ENCODE results near the gene SH3PXD2A. TPM values are rescaled to one million over a fixed set of nuclear protein-coding genes. Genes with fewer than 3 reads are reported as not detected.

The SH3PXD2A gene
- polyA plus RNA-seq, 4 donors, result 2.2 to 28.3 (median 8.7) TPM

DNA sequence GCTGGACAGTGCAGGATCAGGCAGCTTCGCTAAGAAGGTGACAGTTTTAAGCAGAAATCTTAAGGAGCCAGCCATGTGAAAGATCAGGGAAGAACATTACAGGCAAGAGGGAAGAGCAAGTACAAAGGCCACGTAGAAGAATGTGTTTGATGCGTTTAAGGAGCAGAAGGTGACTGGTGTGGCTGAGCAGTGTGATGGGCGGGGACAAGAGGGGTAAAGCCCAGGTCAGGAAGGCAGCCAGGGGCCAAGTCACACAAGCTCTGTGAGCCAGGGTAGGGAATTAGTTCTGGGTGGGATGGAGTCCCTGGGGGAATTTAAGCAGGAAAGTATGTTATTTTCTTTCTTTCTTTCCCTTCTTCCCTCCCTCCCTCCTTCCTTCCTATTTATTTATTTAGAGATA is 166.9 kb downstream of the SH3PXD2A start:
- DNase-seq, result peak; percentile 84 to 91
- WGBS, 3 donors, result 13 to 56% (median 33%) methylated on average over 4 of the region's 4 CpGs

DNA sequence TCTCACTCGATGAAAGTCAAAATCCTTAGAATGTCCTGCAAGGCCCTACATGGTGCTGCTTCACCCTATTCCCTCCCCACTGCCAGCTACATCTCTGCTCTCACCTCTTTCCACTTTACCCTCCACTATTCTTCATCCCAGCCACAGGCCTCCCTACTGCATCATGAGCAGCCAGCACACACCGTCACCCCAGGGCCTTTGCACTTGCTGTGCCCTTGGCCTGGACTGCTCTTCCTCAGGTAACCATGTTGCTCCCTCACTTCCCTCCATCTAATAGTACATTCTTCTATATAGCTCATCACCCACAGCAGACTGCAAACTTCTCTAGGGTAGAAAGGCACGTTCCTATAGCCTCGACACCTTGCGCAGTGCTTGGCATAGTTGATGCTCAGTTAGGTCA is 167.7 kb downstream of the SH3PXD2A start:
- DNase-seq, result no peak
- WGBS, 3 donors, result 94 to 97% (median 96%) methylated on average over 5 of the region's 5 CpGs
- H3K27me3 ChIP-seq (ENCODE audit: control insufficient read depth in 3 of 3, insufficient read depth in 3 of 3, low read length in 3 of 3), result no peaks in the 10 kb centered on the region
- no peak for FAIRE-seq
- no peak overlapping the region for H3K4me3 ChIP-seq (ENCODE audit: low read depth in 1 of 3, low read length in 3 of 3)
- peaks cover 0 to 18% (median 0%) of the 10 kb centered on the region in 3 donors for H3K36me3 ChIP-seq (ENCODE audit: control insufficient read depth in 3 of 3, insufficient read depth in 2 of 3, low read depth in 1 of 3, low read length in 3 of 3)
- H3K27ac ChIP-seq (ENCODE audit: low read depth in 1 of 3, low read length in 2 of 3), result peak overlapping the region in 1 of 3 donors; percentile 26
- no peaks in the 10 kb centered on the region for H3K9me3 ChIP-seq (ENCODE audit: control insufficient read depth in 2 of 2, insufficient read depth in 1 of 2, low read depth in 1 of 2, low read length in 1 of 2)
- peaks cover 2 to 55% (median 3%) of the 10 kb centered on the region in 3 donors for H3K4me1 ChIP-seq (ENCODE audit: control insufficient read depth in 3 of 3, insufficient read depth in 2 of 3, low read depth in 1 of 3, low read length in 2 of 3)

More for the DNA sequence above, 166.9 kb downstream of the SH3PXD2A start:
- FAIRE-seq, result no peak
- Histone ChIP-seq H3K9me3 (ENCODE audit: control insufficient read depth in 2 of 2, insufficient read depth in 1 of 2, low read depth in 1 of 2, low read length in 1 of 2) (no peaks in the 10 kb centered on the region), H3K27ac (ENCODE audit: low read depth in 1 of 3, low read length in 2 of 3) (peak overlapping the region in 1 of 3 donors; percentile 71), H3K36me3 (ENCODE audit: control insufficient read depth in 3 of 3, insufficient read depth in 2 of 3, low read depth in 1 of 3, low read length in 3 of 3) (peaks cover 0 to 12% (median 0%) of the 10 kb centered on the region in 3 donors), H3K4me3 (ENCODE audit: low read depth in 1 of 3, low read length in 3 of 3) (no peak overlapping the region), H3K4me1 (ENCODE audit: control insufficient read depth in 3 of 3, insufficient read depth in 2 of 3, low read depth in 1 of 3, low read length in 2 of 3) (peaks cover 2 to 59% (median 5%) of the 10 kb centered on the region in 3 donors), H3K27me3 (ENCODE audit: control insufficient read depth in 3 of 3, insufficient read depth in 3 of 3, low read length in 3 of 3) (no peaks in the 10 kb centered on the region)

DNA sequence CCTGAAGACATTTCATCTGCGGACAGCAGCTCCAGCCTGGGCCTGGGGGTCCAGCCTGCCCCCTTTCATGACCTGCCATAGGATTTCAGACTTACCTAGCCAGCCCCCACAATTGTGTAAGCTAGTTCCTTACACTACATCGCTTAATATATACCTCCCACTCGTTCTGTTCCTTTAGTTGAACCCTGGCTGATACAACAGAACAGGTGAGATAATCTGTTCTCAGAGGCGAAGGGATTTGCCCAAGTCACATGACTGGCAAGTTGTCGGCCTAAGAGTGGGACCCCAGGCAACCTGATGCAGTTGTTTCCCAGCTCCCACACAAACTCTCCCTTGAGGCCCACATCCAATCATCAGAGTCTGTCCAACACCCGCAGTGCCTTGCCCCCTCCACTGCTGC is 168.2 kb downstream of the SH3PXD2A start:
- no peaks in the 10 kb centered on the region for H3K27me3 ChIP-seq (ENCODE audit: control insufficient read depth in 3 of 3, insufficient read depth in 3 of 3, low read length in 3 of 3)
- no peaks in the 10 kb centered on the region for H3K9me3 ChIP-seq (ENCODE audit: control insufficient read depth in 2 of 2, insufficient read depth in 1 of 2, low read depth in 1 of 2, low read length in 1 of 2)
- WGBS, 3 donors, result 88 to 91% (median 88%) methylated on average over 6 of the region's 6 CpGs
- no peak for DNase-seq
- peaks cover 0 to 21% (median 0%) of the 10 kb centered on the region in 3 donors for H3K36me3 ChIP-seq (ENCODE audit: control insufficient read depth in 3 of 3, insufficient read depth in 2 of 3, low read depth in 1 of 3, low read length in 3 of 3)
- no peak for FAIRE-seq
- H3K4me1 ChIP-seq (ENCODE audit: control insufficient read depth in 3 of 3, insufficient read depth in 2 of 3, low read depth in 1 of 3, low read length in 2 of 3), result peaks cover 2 to 50% (median 3%) of the 10 kb centered on the region in 3 donors
- peak overlapping the region in 1 of 3 donors; percentile 89 for H3K27ac ChIP-seq (ENCODE audit: low read depth in 1 of 3, low read length in 2 of 3)
- no peak overlapping the region for H3K4me3 ChIP-seq (ENCODE audit: low read depth in 1 of 3, low read length in 3 of 3)

DNA sequence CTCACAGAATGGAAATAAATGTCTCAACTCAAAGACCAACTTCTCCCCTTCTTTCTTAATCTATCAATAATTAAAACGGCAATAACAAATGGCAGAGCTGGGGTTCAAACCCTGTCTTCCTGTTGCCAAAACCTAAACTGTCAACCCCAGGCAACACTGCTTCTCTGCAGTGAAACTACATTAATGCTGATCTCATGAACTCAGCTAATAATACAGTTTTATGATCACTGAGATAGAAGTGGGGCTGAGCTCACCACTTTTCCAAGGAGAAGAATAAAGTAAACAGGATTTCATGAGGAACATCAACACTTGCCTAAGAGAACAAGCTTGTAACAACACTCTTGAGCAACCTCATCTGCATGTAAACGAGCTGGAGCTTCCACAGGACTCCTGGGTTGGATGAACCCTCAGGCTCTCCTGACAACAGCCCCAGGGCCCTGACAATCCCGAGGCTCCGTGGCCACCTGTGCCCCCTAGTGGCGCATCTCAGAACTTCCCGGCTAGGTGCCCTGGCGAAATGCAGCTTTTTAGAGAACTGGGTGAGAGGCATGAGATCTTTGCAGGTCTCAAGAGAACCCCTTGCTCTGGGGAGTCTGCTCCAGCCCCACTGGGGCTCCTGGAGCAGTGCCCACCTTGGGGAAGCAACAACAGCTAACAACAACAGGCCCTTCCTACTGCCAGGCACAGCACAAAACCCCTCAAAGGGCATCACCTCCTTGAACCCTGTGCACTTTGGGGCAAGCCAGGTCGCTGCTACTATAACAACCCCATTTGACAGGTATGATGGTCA is 169.3 kb downstream of the SH3PXD2A start:
- Histone ChIP-seq H3K27me3 (ENCODE audit: control insufficient read depth in 3 of 3, insufficient read depth in 3 of 3, low read length in 3 of 3) (no peaks in the 10 kb centered on the region), H3K27ac (ENCODE audit: low read depth in 1 of 3, low read length in 2 of 3) (peak overlapping the region in 2 of 3 donors; percentile 84 to 89), H3K9me3 (ENCODE audit: control insufficient read depth in 2 of 2, insufficient read depth in 1 of 2, low read depth in 1 of 2, low read length in 1 of 2) (no peaks in the 10 kb centered on the region), H3K4me3 (ENCODE audit: low read depth in 1 of 3, low read length in 3 of 3) (no peak overlapping the region), H3K36me3 (ENCODE audit: control insufficient read depth in 3 of 3, insufficient read depth in 2 of 3, low read depth in 1 of 3, low read length in 3 of 3) (peaks cover 0 to 27% (median 0%) of the 10 kb centered on the region in 3 donors), H3K4me1 (ENCODE audit: control insufficient read depth in 3 of 3, insufficient read depth in 2 of 3, low read depth in 1 of 3, low read length in 2 of 3) (peaks cover 2 to 43% (median 3%) of the 10 kb centered on the region in 3 donors)
- 8 to 18% (median 12%) methylated on average over 8 of the region's 8 CpGs for WGBS, 3 donors
- DNase-seq (peak; percentile 82 to 90), FAIRE-seq (no peak)

DNA sequence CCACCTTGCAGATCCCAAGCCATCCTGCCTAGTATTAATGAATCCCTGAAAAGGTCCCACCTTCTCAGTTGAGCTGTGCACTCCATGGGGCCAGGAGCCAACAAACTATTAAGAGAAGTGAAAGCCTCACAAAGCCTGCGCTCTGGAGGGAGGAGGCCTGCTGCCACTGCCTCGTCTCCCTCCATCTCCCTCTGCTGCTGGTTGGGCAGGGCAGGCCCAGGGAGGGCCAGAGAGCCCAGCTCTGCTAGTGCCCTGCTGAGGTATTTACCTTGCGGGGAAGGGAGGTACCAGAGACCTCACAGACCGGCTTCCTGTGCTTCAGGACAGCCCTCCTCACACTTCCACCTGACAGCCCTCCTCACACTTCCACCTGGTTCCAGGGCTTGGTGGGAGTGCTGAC is 171.5 kb downstream of the SH3PXD2A start:
- H3K4me3 ChIP-seq (ENCODE audit: low read depth in 1 of 3, low read length in 3 of 3), result no peak overlapping the region
- DNase-seq (no peak), FAIRE-seq (no peak)
- H3K27ac ChIP-seq (ENCODE audit: low read depth in 1 of 3, low read length in 2 of 3), result no peak overlapping the region
- peaks cover 0 to 37% (median 0%) of the 10 kb centered on the region in 3 donors for H3K36me3 ChIP-seq (ENCODE audit: control insufficient read depth in 3 of 3, insufficient read depth in 2 of 3, low read depth in 1 of 3, low read length in 3 of 3)
- no peaks in the 10 kb centered on the region for H3K27me3 ChIP-seq (ENCODE audit: control insufficient read depth in 3 of 3, insufficient read depth in 3 of 3, low read length in 3 of 3)
- H3K4me1 ChIP-seq (ENCODE audit: control insufficient read depth in 3 of 3, insufficient read depth in 2 of 3, low read depth in 1 of 3, low read length in 2 of 3), result peaks cover 2 to 36% (median 3%) of the 10 kb centered on the region in 3 donors
- H3K9me3 ChIP-seq (ENCODE audit: control insufficient read depth in 2 of 2, insufficient read depth in 1 of 2, low read depth in 1 of 2, low read length in 1 of 2), result no peaks in the 10 kb centered on the region
- WGBS, 3 donors, result 80 to 92% (median 86%) methylated on average over 4 of the region's 4 CpGs

DNA sequence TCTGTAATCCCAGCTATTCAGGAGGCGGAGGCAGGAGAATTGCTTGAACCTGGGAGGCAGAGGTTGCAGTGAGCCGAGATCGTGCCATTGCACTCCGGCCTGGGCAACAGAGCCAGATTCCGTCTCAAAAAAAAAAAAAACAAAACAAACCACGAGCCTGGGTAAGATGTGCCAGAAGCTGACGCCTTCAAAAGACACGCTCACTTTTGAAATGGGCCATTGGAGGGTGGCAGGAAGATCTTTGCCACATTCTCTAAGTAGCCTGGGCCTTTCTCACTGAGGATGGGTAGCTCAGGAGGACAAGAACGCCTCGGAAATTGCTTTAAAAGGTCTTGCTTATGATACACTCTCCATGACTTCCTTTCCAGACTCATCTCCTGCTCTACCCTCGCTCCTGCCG is 172.7 kb downstream of the SH3PXD2A start:
- H3K36me3 ChIP-seq (ENCODE audit: control insufficient read depth in 3 of 3, insufficient read depth in 2 of 3, low read depth in 1 of 3, low read length in 3 of 3), result peaks cover 0 to 49% (median 0%) of the 10 kb centered on the region in 3 donors
- DNase-seq, result no peak
- H3K27me3 ChIP-seq (ENCODE audit: control insufficient read depth in 3 of 3, insufficient read depth in 3 of 3, low read length in 3 of 3), result no peaks in the 10 kb centered on the region
- peaks cover 0 to 32% (median 3%) of the 10 kb centered on the region in 3 donors for H3K4me1 ChIP-seq (ENCODE audit: control insufficient read depth in 3 of 3, insufficient read depth in 2 of 3, low read depth in 1 of 3, low read length in 2 of 3)
- no peak overlapping the region for H3K4me3 ChIP-seq (ENCODE audit: low read depth in 1 of 3, low read length in 3 of 3)
- FAIRE-seq, result no peak
- no peak overlapping the region for H3K27ac ChIP-seq (ENCODE audit: low read depth in 1 of 3, low read length in 2 of 3)
- no peaks in the 10 kb centered on the region for H3K9me3 ChIP-seq (ENCODE audit: control insufficient read depth in 2 of 2, insufficient read depth in 1 of 2, low read depth in 1 of 2, low read length in 1 of 2)
- 85 to 90% (median 87%) methylated on average over 12 of the region's 12 CpGs for WGBS, 3 donors

DNA sequence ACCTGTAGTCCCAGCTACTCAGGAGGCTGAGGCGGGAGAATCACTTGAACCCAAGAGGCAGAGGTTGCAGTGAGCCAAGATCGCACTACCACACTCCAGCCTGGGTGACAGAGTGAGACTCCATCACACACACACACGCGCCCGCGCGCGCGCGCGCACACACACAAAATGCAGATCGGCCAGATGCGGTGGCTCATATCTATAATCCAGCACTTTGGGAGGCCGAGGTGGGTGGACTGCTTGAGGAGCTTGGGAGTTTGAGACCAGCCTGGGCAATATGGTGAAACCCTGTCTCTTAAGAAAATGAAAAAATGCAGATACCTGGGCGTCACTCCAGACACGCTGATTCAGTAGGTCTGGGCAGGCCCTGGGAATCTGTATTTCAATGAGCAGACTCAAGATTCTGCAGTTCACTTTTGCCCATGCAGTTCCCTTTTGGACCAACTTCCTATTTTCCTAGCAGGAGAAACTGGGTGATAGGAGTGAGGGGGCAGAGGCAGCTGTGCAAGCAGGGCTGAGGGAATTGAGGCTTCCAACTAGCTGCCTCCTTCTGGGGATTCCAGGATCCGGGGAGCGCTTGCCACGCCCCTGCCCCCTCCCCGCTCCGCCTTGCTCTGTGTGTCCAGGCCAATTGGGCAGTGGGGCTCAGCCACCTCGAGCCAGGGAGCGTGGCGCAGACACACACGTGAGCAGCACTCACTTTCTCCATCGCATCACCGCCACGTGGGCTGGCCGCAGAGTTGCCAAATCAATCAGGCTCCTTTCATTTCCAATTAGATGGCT is 173.6 kb downstream of the SH3PXD2A start:
- no peak for DNase-seq
- peaks cover 0 to 28% (median 3%) of the 10 kb centered on the region in 3 donors for H3K4me1 ChIP-seq (ENCODE audit: control insufficient read depth in 3 of 3, insufficient read depth in 2 of 3, low read depth in 1 of 3, low read length in 2 of 3)
- H3K27me3 ChIP-seq (ENCODE audit: control insufficient read depth in 3 of 3, insufficient read depth in 3 of 3, low read length in 3 of 3), result no peaks in the 10 kb centered on the region
- no peak for FAIRE-seq
- no peak overlapping the region for H3K27ac ChIP-seq (ENCODE audit: low read depth in 1 of 3, low read length in 2 of 3)
- H3K36me3 ChIP-seq (ENCODE audit: control insufficient read depth in 3 of 3, insufficient read depth in 2 of 3, low read depth in 1 of 3, low read length in 3 of 3), result peaks cover 0 to 52% (median 0%) of the 10 kb centered on the region in 3 donors
- no peaks in the 10 kb centered on the region for H3K9me3 ChIP-seq (ENCODE audit: control insufficient read depth in 2 of 2, insufficient read depth in 1 of 2, low read depth in 1 of 2, low read length in 1 of 2)
- no peak overlapping the region for H3K4me3 ChIP-seq (ENCODE audit: low read depth in 1 of 3, low read length in 3 of 3)
- 89 to 91% (median 90%) methylated on average over 29 of the region's 29 CpGs for WGBS, 3 donors

DNA sequence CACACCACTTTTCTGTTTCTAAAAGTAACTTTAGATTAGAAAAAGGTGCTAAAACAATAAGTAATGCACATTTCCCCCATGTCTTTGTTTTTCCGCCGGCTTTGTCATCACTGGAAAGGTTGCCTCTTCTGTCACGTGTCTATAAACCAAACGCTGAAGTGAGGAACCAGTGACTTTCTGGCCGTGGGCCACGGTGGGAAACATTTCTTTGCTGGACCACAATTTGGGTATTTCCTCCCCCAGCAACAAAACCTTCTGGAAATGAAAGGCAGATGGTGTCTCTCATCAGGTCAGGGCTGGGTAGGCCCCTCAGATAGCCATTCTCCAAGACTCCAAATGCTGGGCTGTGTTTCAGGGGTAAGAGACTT is 174.5 kb downstream of the SH3PXD2A start:
- FAIRE-seq (no peak), DNase-seq (no peak)
- Histone ChIP-seq H3K36me3 (ENCODE audit: control insufficient read depth in 3 of 3, insufficient read depth in 2 of 3, low read depth in 1 of 3, low read length in 3 of 3) (peaks cover 0 to 55% (median 0%) of the 10 kb centered on the region in 3 donors), H3K27ac (ENCODE audit: low read depth in 1 of 3, low read length in 2 of 3) (no peak overlapping the region), H3K4me3 (ENCODE audit: low read depth in 1 of 3, low read length in 3 of 3) (no peak overlapping the region), H3K9me3 (ENCODE audit: control insufficient read depth in 2 of 2, insufficient read depth in 1 of 2, low read depth in 1 of 2, low read length in 1 of 2) (no peaks in the 10 kb centered on the region), H3K27me3 (ENCODE audit: control insufficient read depth in 3 of 3, insufficient read depth in 3 of 3, low read length in 3 of 3) (no peaks in the 10 kb centered on the region), H3K4me1 (ENCODE audit: control insufficient read depth in 3 of 3, insufficient read depth in 2 of 3, low read depth in 1 of 3, low read length in 2 of 3) (peaks cover 0 to 28% (median 0%) of the 10 kb centered on the region in 3 donors)
- WGBS, 3 donors, result 79 to 87% (median 86%) methylated on average over 6 of the region's 6 CpGs
